Pons (tissue), 1 donor: Measurements from ENCODE around the gene CMTR2.

Experiments used
- DNase-seq: peaks from one replicate; pipeline ENCODE4 v3.0.0-alpha.2; 2016; ENCODE audit warnings: low spot score

CMTR2 gene

GRCh38 chr16:71273384-71273783 is 15.8 kb downstream of the CMTR2 start:
- DNase-seq = no peak

DNA sequence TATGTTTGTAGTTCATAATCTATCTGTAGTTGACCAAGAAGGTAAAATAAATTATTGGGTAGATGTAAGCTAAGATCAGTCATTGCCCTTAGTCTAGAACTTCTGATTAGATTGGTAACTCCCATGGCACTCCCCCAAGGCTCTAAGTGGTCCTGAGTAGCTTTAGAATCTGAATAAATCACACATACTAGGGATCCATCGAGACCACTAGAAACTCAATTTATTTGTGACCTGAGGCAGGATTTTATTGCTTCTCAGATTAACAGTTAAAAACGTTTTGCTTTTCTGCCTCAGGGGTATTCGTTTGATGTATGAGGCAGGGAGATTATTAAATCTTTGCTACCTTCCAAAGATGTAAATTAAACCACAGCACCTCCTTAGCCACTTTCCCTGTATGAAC is 24.9 kb downstream of the CMTR2 start:
- DNase-seq = no peak

- no peak for DNase-seq
Observed at GRCh38 chr16:71263582-71263981, 25.6 kb downstream of the CMTR2 start.

DNA sequence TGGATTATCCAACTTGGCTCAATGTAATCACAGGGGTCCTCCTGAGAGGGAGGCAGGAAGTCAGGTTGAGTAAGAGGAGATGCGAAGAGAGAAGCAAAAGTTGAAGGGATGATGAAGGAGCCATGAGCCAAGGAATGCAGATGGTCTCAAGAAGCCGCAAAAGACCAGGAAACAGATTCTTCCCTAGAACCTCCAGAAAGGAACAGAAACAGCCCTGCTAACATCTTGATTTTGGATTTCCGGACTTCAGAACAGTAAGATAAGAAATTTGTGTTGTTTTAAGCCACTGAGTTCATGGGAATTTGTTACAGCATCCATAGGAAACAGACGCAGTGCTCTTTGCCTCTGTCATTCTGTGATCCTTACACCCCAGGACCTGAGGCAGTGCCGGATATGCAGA is 26.8 kb downstream of the CMTR2 start:
- DNase-seq = no peak

- no peak for DNase-seq
Observed at GRCh38 chr16:71260995-71261394, 28.2 kb downstream of the CMTR2 start.

GRCh38 chr16:71259086-71259485 is 30.1 kb downstream of the CMTR2 start:
- no peak for DNase-seq

DNA sequence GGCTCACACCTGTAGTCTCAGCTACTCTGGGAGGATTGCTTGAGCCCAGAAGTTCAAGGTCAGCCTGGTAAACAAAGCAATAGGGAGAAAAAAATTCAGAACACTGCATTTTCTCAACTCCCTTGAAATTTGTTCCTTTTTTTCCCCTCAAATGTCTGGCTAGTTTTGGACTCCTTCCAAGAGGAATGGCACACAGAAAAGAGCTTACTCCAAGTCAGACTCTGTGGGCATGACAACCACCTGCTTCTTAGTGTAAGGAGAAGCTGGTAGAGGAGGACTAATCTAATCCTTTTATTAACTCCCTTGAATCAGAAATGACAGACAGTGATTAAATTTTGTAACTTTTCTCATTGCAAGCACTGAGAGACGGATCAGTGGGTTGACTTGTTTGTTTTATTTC is 30.8 kb downstream of the CMTR2 start:
- DNase-seq = peak; percentile 75

GRCh38 chr16:71257768-71258167 is 31.4 kb downstream of the CMTR2 start:
- DNase-seq = no peak

DNA sequence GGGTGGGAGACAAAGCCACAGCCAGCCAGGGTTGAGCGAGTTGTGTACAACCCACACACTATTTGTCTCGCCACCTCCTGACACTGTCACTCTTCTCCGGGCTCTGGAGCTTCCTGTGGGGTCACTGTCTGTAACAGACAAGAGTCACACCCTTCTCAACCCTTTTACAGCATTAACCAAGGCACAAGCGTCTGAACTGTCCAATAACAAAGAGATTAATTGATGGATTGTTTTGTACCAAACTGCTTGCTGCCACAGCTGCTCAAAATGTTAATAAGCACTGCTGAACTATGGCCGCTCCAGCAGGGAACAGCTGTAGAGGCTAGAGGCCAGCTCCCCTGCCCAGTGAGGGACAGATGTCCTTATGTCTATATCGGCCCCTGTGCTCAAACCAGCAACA is 33.5 kb downstream of the CMTR2 start:
- DNase-seq = peak; percentile 91

DNA sequence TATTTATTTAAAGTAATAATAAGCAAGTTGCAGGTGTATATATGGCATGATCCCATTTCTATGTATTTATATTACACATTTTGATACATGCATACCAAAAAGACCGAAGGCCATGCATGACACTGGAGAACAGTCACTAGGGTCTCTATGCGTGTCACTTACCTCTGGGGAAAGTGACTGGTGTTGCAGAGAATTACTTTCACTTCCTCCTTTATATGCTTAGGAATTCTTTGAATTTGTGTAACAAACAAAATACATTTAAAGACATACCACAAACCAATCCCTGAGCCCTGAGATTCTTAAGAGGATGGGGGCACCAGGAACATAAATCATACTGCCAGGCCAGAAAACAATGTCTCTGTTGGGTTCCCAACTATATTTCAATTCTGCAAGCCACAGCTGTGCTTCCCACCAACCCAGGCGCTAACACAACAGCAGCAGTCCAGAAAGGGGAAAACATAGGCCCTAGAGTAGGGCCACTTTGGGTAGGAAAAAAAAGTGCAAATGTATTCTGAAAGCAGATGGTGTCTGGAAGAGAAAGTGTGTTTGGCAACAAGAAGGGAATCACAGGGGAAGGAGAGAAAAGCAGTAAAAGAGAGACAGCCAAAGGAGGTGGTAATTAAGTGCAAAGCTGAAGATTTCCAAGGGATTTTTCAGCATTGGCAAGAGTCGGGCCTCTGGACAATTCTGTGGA is 34.2 kb downstream of the CMTR2 start:
- DNase-seq = peak; percentile 48

DNA sequence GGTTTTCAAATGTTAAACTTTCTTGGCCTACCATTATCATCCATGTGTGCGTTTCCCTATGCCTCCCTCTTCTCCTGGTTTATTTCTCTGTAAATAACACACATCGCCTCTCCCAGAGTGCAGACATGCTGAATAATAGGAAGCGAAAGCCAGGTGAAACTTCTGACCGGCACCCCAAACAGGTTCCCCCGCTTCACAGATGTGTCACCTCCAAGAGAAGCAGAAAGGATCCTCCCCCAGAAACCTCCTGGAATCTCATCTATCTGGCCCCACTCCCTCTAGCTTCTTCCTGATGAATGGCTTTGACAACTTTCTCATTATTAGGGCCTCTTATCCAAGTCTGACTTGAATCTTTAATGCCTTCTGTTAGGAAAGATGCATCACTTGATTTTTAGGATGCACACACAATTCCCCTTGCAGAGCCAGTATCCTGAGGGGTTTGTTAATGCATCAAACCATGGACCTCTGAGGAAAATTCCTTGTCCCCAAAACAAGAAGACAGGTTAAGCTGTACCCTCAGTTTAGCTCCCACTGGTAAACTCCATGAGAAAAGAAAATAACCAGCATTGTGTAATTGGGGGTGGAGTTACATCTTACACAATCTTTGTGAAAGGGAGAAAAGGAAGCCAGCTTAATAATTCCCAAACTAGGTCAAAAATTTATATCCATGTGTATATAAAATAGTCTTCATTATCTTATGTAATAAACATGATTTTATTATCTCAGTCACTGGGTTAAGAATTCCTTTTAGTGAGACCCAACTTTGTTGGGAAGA is 38.6 kb downstream of the CMTR2 start:
- no peak for DNase-seq

DNA sequence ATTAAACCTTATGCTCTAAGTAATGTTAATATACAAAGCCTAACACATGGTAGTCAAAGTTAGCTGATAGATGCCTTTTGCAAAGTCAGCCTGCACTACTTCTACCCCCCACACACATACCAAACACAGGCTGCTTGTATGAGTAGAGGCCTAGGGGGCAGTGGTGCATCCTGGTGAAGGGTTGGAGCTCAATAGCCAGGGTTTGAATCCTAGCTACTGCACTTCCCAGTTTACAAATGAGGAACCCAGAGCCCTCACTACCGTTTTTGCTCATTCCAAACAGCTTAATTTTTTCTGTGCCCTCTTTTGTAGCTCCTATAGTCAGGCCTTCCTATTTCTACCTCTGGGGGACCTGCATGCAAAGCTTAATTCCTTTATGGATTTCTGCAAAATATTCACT is 39.8 kb downstream of the CMTR2 start:
- peak; percentile 53 for DNase-seq

DNA sequence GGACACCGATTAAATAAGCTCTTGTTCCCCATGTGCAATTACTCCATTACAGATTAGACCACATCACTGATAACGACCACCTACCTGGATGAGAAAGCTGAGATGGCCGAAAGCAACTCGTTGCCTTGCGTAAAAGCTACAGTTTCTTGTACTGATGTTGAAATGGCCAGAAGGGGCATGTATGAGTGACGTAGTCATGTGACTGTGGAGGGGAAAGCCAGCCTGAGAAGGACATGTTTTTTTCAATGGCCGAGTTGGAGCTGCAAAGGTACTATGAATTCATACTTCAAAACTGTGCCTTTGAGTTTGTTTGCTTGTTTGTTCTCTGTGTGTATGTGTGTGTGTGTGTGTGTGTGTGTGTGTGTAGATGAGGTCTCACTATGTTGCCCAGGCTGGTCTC is 41.7 kb downstream of the CMTR2 start:
- no peak for DNase-seq

- no peak for DNase-seq
Observed at GRCh38 chr16:71246309-71246708, 42.9 kb downstream of the CMTR2 start.

DNA sequence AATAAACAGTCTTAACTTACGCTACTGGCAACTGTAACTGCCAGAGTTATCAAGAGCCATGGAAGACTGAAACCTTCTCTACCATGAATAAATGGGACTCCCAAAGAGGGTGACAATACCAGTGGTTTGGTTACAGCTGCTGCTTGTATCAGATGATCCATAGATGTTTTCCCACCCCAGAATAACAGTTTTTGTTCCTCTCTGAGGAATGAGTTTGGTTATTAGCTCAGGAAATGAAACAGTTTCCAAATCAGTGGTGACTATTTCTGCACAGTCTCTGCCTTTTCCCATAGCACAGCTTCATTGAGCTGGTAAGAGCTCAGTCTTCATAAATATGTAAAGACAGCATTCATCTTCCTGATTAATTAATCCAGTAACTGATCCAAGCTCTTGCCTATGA is 44.7 kb downstream of the CMTR2 start:
- no peak for DNase-seq

- no peak for DNase-seq
Observed at GRCh38 chr16:71242601-71243000, 46.6 kb downstream of the CMTR2 start.

DNA sequence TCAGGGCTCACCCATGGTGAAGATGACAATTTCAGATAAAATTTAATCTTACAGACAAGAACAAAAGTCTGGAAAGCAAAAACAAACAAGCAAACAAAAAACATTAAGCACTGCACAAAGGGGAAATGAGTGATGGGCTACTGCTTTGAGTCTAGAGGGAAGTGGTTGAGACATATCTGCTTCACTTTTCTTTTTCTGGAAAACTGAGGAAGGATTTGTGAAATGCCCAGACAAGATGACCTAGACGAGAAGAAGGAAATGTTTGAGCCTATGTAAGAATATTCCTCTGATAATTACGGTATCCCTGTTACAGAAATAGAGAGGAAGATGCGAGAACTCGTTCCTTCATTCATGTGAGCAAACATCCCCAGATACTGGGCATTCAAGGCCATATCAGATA is 47.2 kb downstream of the CMTR2 start:
- DNase-seq = peak; percentile 49
